C4-2B (cell line): Measurements from ENCODE around the gene DNAJC13.

Source experiments
- H3K27ac ChIP-seq: fragments of 450-650 bp; 2 replicates; pipeline ENCODE4 v1.5.1; 2017
- CTCF ChIP-seq: fragments of 450-650 bp; conservative IDR thresholded peaks from 2 replicates; pipeline ENCODE4 v1.5.1; 2017; ENCODE audit warnings: mild to moderate bottlenecking
- ZFX ChIP-seq: fragments of 450-650 bp; IDR thresholded peaks from 2 replicates; pipeline ENCODE4 v1.6.1; 2017

Gene DNAJC13

GRCh38 chr3:132543011-132543739 is 125.9 kb downstream of the DNAJC13 start:
- no peak overlapping the region for H3K27ac ChIP-seq

GRCh38 chr3:132544130-132544529 is 126.8 kb downstream of the DNAJC13 start:
- TF ChIP-seq CTCF = no peak
- TF ChIP-seq ZFX = no peak
- no peak overlapping the region for H3K27ac ChIP-seq

More at GRCh38 chr3:132543011-132543739, 125.9 kb downstream of the DNAJC13 start:
- TF ChIP-seq ZFX (no peak), CTCF (no peak)

- H3K27ac ChIP-seq = no peak overlapping the region
- TF ChIP-seq CTCF (no peak), ZFX (no peak)
These were observed 128.2 kb downstream of the DNAJC13 start for GRCh38 chr3:132545471-132545870.

GRCh38 chr3:132549169-132549568 is 131.9 kb downstream of the DNAJC13 start:
- H3K27ac ChIP-seq = no peak overlapping the region
- TF ChIP-seq CTCF (no peak), ZFX (no peak)

GRCh38 chr3:132549890-132550578 is 132.7 kb downstream of the DNAJC13 start:
- no peak overlapping the region for H3K27ac ChIP-seq
- TF ChIP-seq CTCF (no peak), ZFX (no peak)

GRCh38 chr3:132550579-132551305 is 133.4 kb downstream of the DNAJC13 start:
- H3K27ac ChIP-seq = no peak overlapping the region
- TF ChIP-seq ZFX = no peak
- TF ChIP-seq CTCF = no peak

GRCh38 chr3:132553826-132554225 is 136.5 kb downstream of the DNAJC13 start:
- TF ChIP-seq ZFX (no peak), CTCF (no peak)
- no peak overlapping the region for H3K27ac ChIP-seq
